Measurements from ENCODE around the gene GREB1L. TPM values are rescaled to one million over a fixed set of nuclear protein-coding genes. Genes with fewer than 3 reads are reported as not detected.

Gene GREB1L
- total RNA-seq, 1 experiment from 2014 or later: 75.4 TPM

DNA sequence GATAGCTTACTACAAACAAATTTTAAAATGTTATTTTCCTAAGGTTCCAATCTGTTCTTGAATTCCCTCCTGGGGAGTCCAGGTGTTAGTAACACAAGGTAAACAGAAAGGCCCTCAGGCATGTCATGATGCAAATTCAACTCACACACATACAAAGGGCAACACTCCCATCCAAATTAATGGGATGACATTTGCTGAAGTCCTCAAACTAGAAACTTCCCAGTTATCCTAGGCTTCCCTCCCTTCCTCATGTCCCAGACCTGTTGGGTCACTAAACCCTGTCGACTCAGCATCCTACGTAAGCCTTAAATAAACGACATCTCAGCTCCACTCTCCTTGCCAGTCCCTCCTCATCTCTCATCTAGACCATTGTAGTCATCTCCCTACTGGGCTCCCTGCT lies 85.1 kb downstream of the GREB1L start:
- intact Hi-C loops (cut with micrococcal nuclease; ENCODE audit: unreplicated experiment): loop anchor here (5.0 to 10.0 kb wide), 2 partner anchors 45 to 118 kb away; no protein-coding TSS in a partner anchor
- no peak overlapping the region for H3K27ac Mint-ChIP-seq (ENCODE audit: unreplicated experiment)
- H3K9me3 ChIP-seq: no peaks in the 10 kb centered on the region
- TF ChIP-seq, protein P1, sequence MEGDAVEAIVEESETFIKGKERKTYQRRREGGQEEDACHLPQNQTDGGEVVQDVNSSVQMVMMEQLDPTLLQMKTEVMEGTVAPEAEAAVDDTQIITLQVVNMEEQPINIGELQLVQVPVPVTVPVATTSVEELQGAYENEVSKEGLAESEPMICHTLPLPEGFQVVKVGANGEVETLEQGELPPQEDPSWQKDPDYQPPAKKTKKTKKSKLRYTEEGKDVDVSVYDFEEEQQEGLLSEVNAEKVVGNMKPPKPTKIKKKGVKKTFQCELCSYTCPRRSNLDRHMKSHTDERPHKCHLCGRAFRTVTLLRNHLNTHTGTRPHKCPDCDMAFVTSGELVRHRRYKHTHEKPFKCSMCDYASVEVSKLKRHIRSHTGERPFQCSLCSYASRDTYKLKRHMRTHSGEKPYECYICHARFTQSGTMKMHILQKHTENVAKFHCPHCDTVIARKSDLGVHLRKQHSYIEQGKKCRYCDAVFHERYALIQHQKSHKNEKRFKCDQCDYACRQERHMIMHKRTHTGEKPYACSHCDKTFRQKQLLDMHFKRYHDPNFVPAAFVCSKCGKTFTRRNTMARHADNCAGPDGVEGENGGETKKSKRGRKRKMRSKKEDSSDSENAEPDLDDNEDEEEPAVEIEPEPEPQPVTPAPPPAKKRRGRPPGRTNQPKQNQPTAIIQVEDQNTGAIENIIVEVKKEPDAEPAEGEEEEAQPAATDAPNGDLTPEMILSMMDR (IDR thresholded peaks at IDR 0.05; ENCODE audit: insufficient read depth in 1 of 2, low read depth in 1 of 2, low read length in 1 of 2, severe bottlenecking in 1 of 2, unreplicated experiment in 1 of 2): no peak
- CTCF ChIA-PET: no interaction called here
- H3K27me3 Mint-ChIP-seq (ENCODE audit: insufficient read depth, unreplicated experiment): no peaks in the 10 kb centered on the region
- no peaks in the 10 kb centered on the region for H3K36me3 ChIP-seq (ENCODE audit: control insufficient read depth, insufficient read depth, low read length)
- no peak overlapping the region for H3K4me3 Mint-ChIP-seq (ENCODE audit: unreplicated experiment)
- no peak overlapping the region for H3K4me3 ChIP-seq (ENCODE audit: low read depth, low read length)
- peaks cover 46% of the 10 kb centered on the region for H3K4me1 ChIP-seq
- POLR2A ChIA-PET: no interaction called here
- H3K27me3 ChIP-seq (replicated peaks; ENCODE audit: control insufficient read depth, insufficient read depth, low read length): no peaks in the 10 kb centered on the region
- H3K9me3 Mint-ChIP-seq (ENCODE audit: unreplicated experiment): no peaks in the 10 kb centered on the region
- peaks cover 42% of the 10 kb centered on the region for H3K4me1 Mint-ChIP-seq (ENCODE audit: low read depth, unreplicated experiment)
- DNase-seq: peak in 1 of 2 experiments; percentile 12
- H3K36me3 Mint-ChIP-seq (ENCODE audit: insufficient read depth, unreplicated experiment): peaks cover 6% of the 10 kb centered on the region
- BruUV-seq (replicated peaks): no TSS peak

DNA sequence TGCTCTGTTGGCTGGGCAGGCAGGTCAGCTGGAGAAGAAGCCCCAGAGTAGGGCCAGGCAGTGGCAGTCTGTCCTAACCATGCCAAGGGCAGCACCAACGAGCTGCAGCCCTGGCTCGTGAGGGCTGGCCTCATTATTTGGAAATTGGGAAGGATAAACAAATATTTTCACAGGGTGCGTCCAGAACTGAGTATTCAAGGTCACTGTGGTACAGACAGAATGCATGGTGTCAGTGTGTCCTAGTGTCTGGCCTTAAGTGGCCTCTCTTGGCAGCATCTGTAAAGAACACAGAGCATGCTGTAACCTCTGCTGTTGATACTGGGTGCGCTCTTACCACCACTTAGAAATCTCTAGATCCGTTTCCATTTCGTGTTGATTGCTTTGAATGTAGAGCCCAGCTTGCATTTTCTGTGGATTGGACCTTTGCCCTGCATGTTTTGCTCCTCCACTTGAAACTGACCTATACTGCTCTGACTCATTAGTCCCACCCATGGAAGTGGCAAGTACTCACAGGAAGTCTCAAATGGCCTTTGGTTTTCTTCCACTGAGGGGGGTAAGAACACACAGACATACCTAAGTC lies 88.2 kb downstream of the GREB1L start:
- Mint-ChIP-seq H3K9me3 (ENCODE audit: unreplicated experiment) (no peaks in the 10 kb centered on the region), H3K4me1 (ENCODE audit: low read depth, unreplicated experiment) (peaks cover 42% of the 10 kb centered on the region), H3K36me3 (ENCODE audit: insufficient read depth, unreplicated experiment) (peaks cover 6% of the 10 kb centered on the region), H3K27me3 (ENCODE audit: insufficient read depth, unreplicated experiment) (no peaks in the 10 kb centered on the region), H3K27ac (ENCODE audit: unreplicated experiment) (peak overlapping the region; percentile 69), H3K4me3 (ENCODE audit: unreplicated experiment) (peak overlapping the region; percentile 53)
- H3K9me3 ChIP-seq: no peaks in the 10 kb centered on the region
- DNase-seq: peak; percentile 45 to 63
- no peaks in the 10 kb centered on the region for H3K27me3 ChIP-seq (replicated peaks; ENCODE audit: control insufficient read depth, insufficient read depth, low read length)
- H3K36me3 ChIP-seq (ENCODE audit: control insufficient read depth, insufficient read depth, low read length): no peaks in the 10 kb centered on the region
- POLR2A ChIA-PET: interaction anchor here (0.5 kb wide), 1 partner anchor 65 kb away, joined by 5 read pairs; no protein-coding TSS in a partner anchor
- BruUV-seq (replicated peaks): no TSS peak
- TF ChIP-seq, protein P1 (IDR thresholded peaks at IDR 0.05; ENCODE audit: insufficient read depth in 1 of 2, low read depth in 1 of 2, low read length in 1 of 2, severe bottlenecking in 1 of 2, unreplicated experiment in 1 of 2): no peak
- intact Hi-C loops (cut with micrococcal nuclease; ENCODE audit: unreplicated experiment): loop anchor here (1.0 to 5.0 kb wide), 2 partner anchors 14 to 133 kb away; no protein-coding TSS in a partner anchor
- no peak overlapping the region for H3K4me3 ChIP-seq (ENCODE audit: low read depth, low read length)
- CTCF ChIA-PET: no interaction called here
- H3K4me1 ChIP-seq: peaks cover 46% of the 10 kb centered on the region

DNA sequence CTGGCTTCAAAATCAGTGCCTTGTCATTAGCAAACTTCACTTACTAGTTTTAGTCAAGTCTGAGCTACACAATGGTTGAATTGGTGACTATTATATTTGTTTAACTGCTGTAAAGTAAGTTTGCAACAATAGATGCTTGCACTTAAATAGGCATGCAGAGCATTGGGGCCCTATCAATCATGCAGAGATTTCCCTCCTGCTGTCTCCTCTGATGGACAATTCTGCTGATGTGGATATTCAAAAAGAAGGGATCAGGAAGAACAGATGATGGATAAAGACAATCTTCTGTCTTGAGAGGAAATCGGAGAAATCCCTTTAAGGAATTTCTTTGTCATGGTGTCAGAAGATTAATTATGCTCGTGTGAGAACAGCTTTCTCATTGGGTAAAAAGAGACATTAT lies 89.0 kb downstream of the GREB1L start:
- H3K27me3 Mint-ChIP-seq (ENCODE audit: insufficient read depth, unreplicated experiment): no peaks in the 10 kb centered on the region
- no peak for DNase-seq
- no peaks in the 10 kb centered on the region for H3K9me3 Mint-ChIP-seq (ENCODE audit: unreplicated experiment)
- TF ChIP-seq, protein P1 (IDR thresholded peaks at IDR 0.05; ENCODE audit: insufficient read depth in 1 of 2, low read depth in 1 of 2, low read length in 1 of 2, severe bottlenecking in 1 of 2, unreplicated experiment in 1 of 2): no peak
- H3K27me3 ChIP-seq (replicated peaks; ENCODE audit: control insufficient read depth, insufficient read depth, low read length): no peaks in the 10 kb centered on the region
- POLR2A ChIA-PET: no interaction called here
- H3K4me1 Mint-ChIP-seq (ENCODE audit: low read depth, unreplicated experiment): peaks cover 42% of the 10 kb centered on the region
- no peak overlapping the region for H3K27ac Mint-ChIP-seq (ENCODE audit: unreplicated experiment)
- no peak overlapping the region for H3K4me3 Mint-ChIP-seq (ENCODE audit: unreplicated experiment)
- H3K4me3 ChIP-seq (ENCODE audit: low read depth, low read length): no peak overlapping the region
- H3K36me3 Mint-ChIP-seq (ENCODE audit: insufficient read depth, unreplicated experiment): peaks cover 6% of the 10 kb centered on the region
- CTCF ChIA-PET: no interaction called here
- H3K4me1 ChIP-seq: peaks cover 43% of the 10 kb centered on the region
- no peaks in the 10 kb centered on the region for H3K9me3 ChIP-seq
- BruUV-seq (replicated peaks): no TSS peak
- no peaks in the 10 kb centered on the region for H3K36me3 ChIP-seq (ENCODE audit: control insufficient read depth, insufficient read depth, low read length)
- intact Hi-C loops (cut with micrococcal nuclease; ENCODE audit: unreplicated experiment): loop anchor here (5.0 kb wide), 1 partner anchor 134 kb away; no protein-coding TSS in a partner anchor

Measured in Caco-2 (cell line).